ENCODE results near the gene NOP9.
A peak's percentile ranks its signal among the peaks of the same experiment; 100 is the strongest.
"Not testable (repeated sequence)": the region's sequence is repeated elsewhere in the genome, so short reads cannot be mapped to it uniquely, and the experiment has no call there.

Gene NOP9

GRCh38 chr14:24330973-24331674 lies 31.5 kb downstream of the NOP9 start:
- DNase-seq: no peak

DNA sequence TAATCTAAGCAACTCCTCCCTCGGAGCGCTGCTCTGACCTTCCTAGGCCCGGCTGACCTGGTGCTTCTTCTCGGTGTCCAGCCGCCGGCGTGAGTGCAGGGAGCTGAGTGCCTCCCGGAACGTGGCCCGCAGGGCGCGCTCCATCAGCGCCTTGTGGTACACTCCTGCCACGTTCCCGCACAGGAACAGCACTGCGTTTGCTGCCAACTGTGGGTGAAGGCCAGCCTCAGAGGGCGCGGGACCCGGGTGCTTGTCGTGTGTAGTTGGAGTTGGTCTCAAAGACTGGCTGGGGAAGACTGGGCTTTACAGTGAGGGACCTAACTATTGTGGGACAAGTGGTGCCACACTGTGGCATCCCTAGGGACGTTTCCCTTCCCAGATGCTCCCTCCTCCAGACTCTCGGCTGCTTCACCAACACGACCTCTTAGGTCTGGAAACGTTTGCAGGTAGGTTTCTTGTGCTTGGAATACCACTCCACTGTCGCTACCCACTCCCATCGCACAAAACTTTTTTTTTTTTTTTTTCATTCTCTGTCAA lies 32.1 kb downstream of the NOP9 start:
- no peak for DNase-seq

- DNase-seq: peak; percentile 78
Observed at GRCh38 chr14:24332268-24332993, 32.8 kb downstream of the NOP9 start.

- peak; percentile 34 for DNase-seq
Observed at GRCh38 chr14:24334431-24335291, 35.0 kb downstream of the NOP9 start, which contains the start of gene ADCY4. Gene ADCY4 (minus strand): TSS chr14:24335071. CDS start chr14:24334652, 419 bp downstream.

DNA sequence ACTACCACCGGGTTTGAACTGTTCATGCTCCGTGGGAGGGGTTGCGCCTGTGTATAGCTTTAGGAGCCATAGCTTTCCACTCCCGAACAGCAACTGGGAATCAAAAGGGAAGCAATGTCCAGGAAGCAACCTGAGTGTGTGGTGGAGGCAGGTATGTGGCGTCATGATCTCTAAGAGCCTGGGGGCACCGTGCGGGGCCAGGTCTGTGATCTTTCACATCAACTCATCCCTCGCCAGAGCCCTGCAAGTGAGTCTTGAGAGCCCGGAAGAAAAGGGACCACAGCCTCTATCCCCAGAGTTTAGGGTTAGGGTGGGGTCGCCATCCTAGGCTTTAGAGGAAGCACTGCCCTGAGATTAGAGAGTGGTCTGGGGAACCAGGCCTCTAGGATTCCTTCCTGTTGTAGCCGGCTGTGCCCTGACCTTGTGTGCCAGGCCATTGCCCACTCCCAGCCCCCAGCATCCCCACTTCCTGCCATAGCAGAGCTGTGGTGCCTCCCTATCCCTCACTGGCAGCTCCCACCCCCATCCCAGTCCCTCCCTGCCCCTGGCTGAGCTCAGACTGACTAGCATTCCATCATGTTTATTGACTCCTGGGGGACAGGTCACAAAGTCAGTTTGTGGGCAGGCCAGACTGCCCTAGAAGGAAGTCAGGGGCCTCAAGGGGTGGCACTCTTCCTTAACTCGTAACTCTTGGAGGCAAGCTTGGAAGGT lies 36.0 kb downstream of the NOP9 start:
- DNase-seq: no peak

GRCh38 chr14:24337144-24337823 lies 37.6 kb downstream of the NOP9 start:
- no peak for DNase-seq

DNA sequence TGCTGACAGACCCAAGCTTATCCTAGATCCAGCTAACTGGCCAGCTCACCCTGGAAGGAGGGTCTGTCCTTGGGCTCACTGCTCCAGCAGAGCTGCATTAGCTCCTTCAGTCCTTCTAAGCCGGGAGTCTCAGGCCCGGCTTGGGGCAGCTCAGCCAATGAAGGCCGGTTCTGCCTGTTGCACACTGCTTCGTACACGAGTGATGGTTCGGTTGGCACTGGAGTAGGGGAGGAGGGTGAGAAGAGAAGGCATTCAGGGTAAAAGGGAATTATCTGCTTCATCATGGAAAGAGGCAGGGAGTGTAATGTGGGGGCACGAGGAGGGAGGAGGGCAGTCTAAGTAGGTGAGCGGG lies 38.1 kb downstream of the NOP9 start:
- DNase-seq: no peak

- no peak for DNase-seq
Observed at GRCh38 chr14:24338843-24339242, 39.2 kb downstream of the NOP9 start.

GRCh38 chr14:24339284-24340151 lies 39.9 kb downstream of the NOP9 start, which contains the start of gene RIPK3:
Gene RIPK3 (minus strand): TSS chr14:24339991. CDS start chr14:24339826, 165 bp downstream.
- peak; percentile 73 for DNase-seq

DNA sequence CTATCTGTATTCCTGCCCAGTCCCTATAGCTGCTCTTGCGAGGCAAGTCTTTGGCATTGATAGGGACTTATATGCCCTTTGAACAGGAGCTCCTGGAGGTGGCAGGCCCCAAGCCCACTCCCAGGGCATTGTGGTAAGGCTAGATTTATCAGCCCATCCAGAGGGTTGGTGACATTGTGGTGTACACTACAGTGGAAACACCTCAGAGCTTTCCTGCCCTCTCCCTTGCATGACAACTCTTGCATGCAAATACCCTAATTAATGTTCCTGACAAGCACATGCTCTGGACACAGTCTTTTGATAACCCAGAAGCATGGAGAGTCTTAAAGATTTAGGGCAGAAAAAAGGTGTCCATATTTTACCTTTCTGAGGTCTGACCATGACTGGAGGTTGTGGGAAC lies 41.0 kb downstream of the NOP9 start:
- DNase-seq: no peak

- DNase-seq: no peak
Observed at GRCh38 chr14:24342889-24343288, 43.2 kb downstream of the NOP9 start.

- no peak for DNase-seq
Observed at GRCh38 chr14:24343795-24344660, 44.4 kb downstream of the NOP9 start.

DNA sequence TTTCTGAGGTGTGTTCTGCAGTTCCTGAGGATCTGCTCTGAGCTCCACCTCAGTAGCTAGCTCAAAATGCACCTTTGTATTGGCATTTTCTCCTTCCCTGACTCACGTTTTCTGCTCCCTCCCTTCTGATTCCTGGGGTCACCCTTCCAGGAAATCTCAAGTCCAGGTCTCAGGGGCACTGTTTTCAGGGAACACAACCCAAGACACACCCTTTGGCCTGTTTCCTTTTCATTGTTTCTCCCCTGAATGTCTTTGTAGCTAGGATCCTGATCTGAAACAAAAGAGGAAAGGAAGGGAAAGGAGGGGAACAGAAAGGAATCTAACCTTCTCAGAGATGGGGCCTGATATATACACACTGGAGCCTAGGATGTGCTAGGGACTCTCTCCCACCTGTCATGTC lies 47.5 kb downstream of the NOP9 start:
- no peak for DNase-seq

DNA sequence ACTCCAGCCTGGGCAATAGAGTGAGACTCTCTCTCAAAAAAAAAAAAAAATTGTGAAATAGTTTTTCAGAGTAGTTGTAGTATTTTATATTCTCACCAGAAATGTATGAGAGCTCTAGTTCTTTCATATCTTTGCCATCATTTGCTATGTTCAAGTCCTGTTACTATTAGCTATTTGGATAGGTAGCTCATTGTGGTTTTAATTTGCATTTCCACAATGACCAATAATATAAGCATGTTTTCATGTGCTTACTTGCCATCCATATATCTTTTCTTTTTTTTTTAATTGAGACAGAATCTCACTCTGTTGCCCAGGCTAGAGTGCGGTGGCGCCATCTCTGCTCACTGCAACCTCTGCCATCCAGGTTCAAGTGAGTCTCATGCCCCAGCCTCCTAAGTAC lies 48.5 kb downstream of the NOP9 start:
- DNase-seq: no peak

GRCh38 chr14:24349742-24350141 lies 50.1 kb downstream of the NOP9 start:
- no peak for DNase-seq

DNA sequence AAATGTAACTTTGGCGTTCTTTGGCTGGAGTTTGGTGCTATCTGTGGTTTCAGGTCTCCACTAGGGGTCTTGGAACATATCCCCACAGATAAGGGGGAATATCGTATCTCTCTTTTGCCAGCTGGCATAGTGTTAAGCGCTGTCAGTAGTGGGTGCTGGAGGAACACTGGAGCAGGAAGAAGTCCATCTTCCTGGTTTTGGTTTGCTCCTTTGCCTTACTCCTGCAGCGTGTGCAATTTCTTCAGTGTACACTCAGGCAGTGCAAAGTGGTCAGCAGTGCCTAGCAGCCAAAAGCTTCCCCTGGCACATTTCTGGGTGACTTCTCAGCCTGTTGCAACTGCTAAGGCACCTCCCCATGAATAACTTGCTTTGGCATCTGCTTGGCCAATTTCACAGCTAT lies 51.9 kb downstream of the NOP9 start:
- no peak for DNase-seq

DNA sequence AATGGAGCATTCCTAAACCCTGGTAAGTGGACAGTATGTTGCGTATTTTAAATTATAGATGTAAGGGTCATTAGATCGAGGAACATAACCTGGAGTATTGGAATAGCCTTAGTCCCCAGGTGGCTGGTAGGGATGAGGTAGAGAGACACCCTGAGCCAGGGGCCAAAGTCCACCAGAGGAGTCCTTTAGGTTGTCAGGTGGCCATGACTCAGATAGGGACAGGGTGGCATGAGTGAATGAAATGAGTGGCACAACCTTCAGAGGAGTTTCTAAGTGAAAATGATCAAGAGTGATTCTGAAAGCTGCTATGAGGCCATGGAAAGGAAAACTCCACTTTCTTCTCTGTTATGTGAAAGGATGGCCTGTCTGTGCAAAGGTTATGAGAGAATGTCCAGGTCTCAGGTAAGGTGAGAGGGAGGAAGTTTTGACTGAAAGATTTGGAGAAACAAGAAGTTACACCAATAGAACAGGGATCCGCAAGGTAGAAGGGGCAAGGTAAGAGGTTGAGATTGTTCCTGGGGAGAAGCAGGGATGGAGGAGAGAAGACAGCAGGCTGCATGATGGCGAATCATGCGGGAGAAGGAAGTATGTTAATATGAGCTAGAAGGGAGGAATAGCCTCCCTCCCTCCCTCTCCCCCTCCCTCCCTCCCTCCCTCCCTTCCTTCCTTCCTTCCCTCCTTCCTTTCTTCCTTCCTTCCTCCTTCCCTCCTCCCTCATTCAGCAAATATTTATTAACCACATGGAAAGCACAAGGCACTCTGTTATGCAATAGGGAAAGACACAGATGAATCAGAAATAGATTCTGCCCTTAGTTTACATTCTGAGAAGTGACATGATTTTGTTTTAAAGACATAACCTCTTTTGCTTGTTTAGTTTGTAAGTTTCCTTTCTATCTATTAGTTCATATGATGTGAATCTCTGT lies 54.2 kb downstream of the NOP9 start:
- DNase-seq: no peak

DNA sequence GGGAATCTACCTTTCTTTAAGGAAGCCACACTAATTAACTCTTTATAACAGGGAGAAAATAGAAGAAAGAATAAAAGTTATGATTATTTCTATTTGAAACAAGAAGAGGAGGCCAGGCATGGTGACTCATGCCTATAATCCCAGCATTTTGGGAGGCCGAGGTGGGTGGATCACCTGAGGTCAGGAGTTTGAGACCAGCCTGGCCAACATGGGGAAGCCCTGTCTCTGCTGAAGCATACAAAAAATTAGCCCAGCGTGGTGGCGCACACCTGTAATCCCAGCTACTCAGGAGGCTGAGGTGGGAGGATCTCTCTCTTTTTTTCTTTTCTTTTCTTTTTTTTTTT lies 54.8 kb downstream of the NOP9 start:
- not testable (repeated sequence) for DNase-seq

- no peak for DNase-seq
Observed at GRCh38 chr14:24355009-24355408, 55.4 kb downstream of the NOP9 start.
